C4-2B (cell line): ENCODE results near the gene OPN4.

Experiments used
- H3K27ac ChIP-seq: fragments of 450-650 bp; 2 replicates; pipeline ENCODE4 v1.5.1; 2017
- CTCF ChIP-seq: fragments of 450-650 bp; conservative IDR thresholded peaks from 2 replicates; pipeline ENCODE4 v1.5.1; 2017; ENCODE audit warnings: mild to moderate bottlenecking
- ZFX ChIP-seq: fragments of 450-650 bp; IDR thresholded peaks from 2 replicates; pipeline ENCODE4 v1.6.1; 2017

The OPN4 gene

GRCh38 chr10:86709396-86710185, 55.2 kb downstream of the OPN4 start:
- no peak overlapping the region for H3K27ac ChIP-seq
- no peak for TF ChIP-seq CTCF
- TF ChIP-seq ZFX = no peak

- peak overlapping the region; percentile 84 for H3K27ac ChIP-seq
- no peak for TF ChIP-seq ZFX
- TF ChIP-seq CTCF = peak; percentile 81
Measured at GRCh38 chr10:86710987-86711512, 56.7 kb downstream of the OPN4 start.

GRCh38 chr10:86711513-86712316, 57.4 kb downstream of the OPN4 start:
- peak overlapping the region; percentile 84 for H3K27ac ChIP-seq
- TF ChIP-seq ZFX (peak; percentile 81), CTCF (no peak)

- TF ChIP-seq ZFX = no peak
- TF ChIP-seq CTCF = no peak
Measured at GRCh38 chr10:86712317-86712707, 58.0 kb downstream of the OPN4 start.

GRCh38 chr10:86715156-86715795, 60.9 kb downstream of the OPN4 start:
- TF ChIP-seq ZFX = no peak
- no peak for TF ChIP-seq CTCF
- no peak overlapping the region for H3K27ac ChIP-seq

More at GRCh38 chr10:86712317-86712707, 58.0 kb downstream of the OPN4 start:
- H3K27ac ChIP-seq = peak overlapping the region; percentile 84

- TF ChIP-seq CTCF (no peak), ZFX (no peak)
- H3K27ac ChIP-seq = no peak overlapping the region
Measured at GRCh38 chr10:86715836-86716235, 61.5 kb downstream of the OPN4 start.
